ENCODE measurements around the gene COG8. TPM values are rescaled to one million over a fixed set of nuclear protein-coding genes. Genes with fewer than 3 reads are reported as not detected.

The COG8 gene
- total RNA-seq, result 27.3 and 28.1 TPM in 2 replicates

DNA sequence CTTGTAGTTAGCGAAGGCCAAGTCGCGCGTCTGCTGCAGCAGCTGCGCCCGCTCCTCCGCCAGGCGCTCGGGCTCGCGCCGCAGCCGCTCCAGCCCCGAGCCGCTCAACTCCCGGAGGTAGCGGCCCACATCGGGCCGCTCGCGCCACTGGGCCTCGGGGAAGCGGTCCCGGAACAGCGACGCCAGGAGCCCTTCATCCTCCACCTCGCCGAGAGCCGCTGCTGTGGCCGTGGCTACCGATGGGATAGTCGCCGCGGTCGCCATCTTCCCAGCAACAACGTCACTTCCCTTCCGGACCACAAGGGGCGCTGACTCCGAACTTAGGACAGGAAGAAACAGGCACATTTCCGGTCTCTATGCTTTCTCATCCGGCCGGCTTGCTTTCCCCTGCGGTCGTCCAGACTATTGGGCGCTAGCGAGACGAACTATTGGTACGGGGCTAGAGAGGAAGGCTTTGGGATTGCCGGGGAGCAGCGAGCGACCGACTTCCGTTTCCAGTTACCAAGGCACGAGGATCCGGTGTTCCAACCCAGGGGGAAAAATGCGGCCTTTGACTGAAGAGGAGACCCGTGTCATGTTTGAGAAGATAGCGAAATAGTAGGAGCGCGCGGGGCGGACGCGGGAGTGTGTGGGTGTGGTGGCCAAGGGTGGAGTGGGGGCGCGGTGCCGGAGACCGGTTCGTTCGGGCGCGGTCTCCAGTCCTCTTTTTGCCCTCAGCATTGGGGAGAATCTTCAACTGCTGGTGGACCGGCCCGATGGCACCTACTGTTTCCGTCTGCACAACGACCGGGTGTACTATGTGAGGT is at the start of gene COG8, which contains the start of gene NIP7:
Gene COG8, minus strand, starts transcription at position 276 of the 806 bp plus-strand sequence. Its CDS starts 12 bp downstream, at position 264.
Gene NIP7, plus strand, starts transcription at position 484 of the 806 bp plus-strand sequence. Its CDS starts 58 bp downstream, at position 542.

GRCh38 chr16:69351309-69352027 is 12.1 kb upstream of the COG8 start, which contains the start of gene TMED6:
Gene TMED6, minus strand, starts transcription at chr16:69351786. Its CDS starts 33 bp downstream, at chr16:69351753.

GRCh38 chr16:69330286-69331109 is 8.9 kb downstream of the COG8 start, which contains the start of gene PDF:
Gene PDF, minus strand, starts transcription at chr16:69330588. Its CDS starts 18 bp downstream, at chr16:69330570.

GRCh38 chr16:69310653-69311532 is 28.5 kb downstream of the COG8 start, which contains the start of gene VPS4A:
Gene VPS4A, plus strand, starts transcription at chr16:69311350. Its CDS starts 162 bp downstream, at chr16:69311512.

Other genes starting within 250 kb of the COG8 start
- gene HAS3, start 233.9 kb downstream of the COG8 start, total RNA-seq, result 0.37 and 0.66 TPM in 2 replicates
- gene CHTF8, start 207.0 kb downstream of the COG8 start, total RNA-seq, result 36.3 and 40.8 TPM in 2 replicates
- 12.9 and 17.4 TPM in 2 replicates for gene UTP4, start 206.9 kb downstream of the COG8 start, total RNA-seq
- 30.4 and 36.3 TPM in 2 replicates for gene SNTB2, start 152.4 kb downstream of the COG8 start, total RNA-seq
- 28.0 and 38.8 TPM in 2 replicates for gene VPS4A, start 28.2 kb downstream of the COG8 start, total RNA-seq
- 11.3 and 14.9 TPM in 2 replicates for gene PDF, start 9.0 kb downstream of the COG8 start, total RNA-seq
- 14.8 and 18.1 TPM in 2 replicates for gene NIP7, start 208 bp upstream of the COG8 start, total RNA-seq
- gene TMED6, start 12.2 kb upstream of the COG8 start, total RNA-seq, result 0.12 and 0.13 TPM in 2 replicates
- gene TERF2, start 46.4 kb upstream of the COG8 start, total RNA-seq, result 11.9 and 12.6 TPM in 2 replicates
- gene CYB5B, start 85.1 kb upstream of the COG8 start, total RNA-seq, result 86.1 and 93.3 TPM in 2 replicates
- 13.5 and 21.0 TPM in 2 replicates for gene NFAT5, start 226.4 kb upstream of the COG8 start, total RNA-seq

Measured in aortic smooth muscle cell (primary cell).